22Rv1 (cell line): Measurements from ENCODE around the gene NUBP1.

Source experiments
- ZFX ChIP-seq: fragments of 450-650 bp; IDR thresholded peaks from 2 replicates; pipeline ENCODE4 v1.6.1; 2017; ENCODE audit warnings: antibody characterized with exemption, borderline replicate concordance
- TF ChIP-seq, protein P1 (sequence below): fragments of 450-650 bp; IDR thresholded peaks from 2 replicates; pipeline ENCODE4 v1.5.1; 2017; ENCODE audit warnings: mild to moderate bottlenecking

- TF ChIP-seq, protein P1, sequence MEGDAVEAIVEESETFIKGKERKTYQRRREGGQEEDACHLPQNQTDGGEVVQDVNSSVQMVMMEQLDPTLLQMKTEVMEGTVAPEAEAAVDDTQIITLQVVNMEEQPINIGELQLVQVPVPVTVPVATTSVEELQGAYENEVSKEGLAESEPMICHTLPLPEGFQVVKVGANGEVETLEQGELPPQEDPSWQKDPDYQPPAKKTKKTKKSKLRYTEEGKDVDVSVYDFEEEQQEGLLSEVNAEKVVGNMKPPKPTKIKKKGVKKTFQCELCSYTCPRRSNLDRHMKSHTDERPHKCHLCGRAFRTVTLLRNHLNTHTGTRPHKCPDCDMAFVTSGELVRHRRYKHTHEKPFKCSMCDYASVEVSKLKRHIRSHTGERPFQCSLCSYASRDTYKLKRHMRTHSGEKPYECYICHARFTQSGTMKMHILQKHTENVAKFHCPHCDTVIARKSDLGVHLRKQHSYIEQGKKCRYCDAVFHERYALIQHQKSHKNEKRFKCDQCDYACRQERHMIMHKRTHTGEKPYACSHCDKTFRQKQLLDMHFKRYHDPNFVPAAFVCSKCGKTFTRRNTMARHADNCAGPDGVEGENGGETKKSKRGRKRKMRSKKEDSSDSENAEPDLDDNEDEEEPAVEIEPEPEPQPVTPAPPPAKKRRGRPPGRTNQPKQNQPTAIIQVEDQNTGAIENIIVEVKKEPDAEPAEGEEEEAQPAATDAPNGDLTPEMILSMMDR: no peak
- TF ChIP-seq ZFX: no peak
Observed at GRCh38 chr16:10777356-10777755, 33.7 kb downstream of the NUBP1 start.
